ENCODE measurements around the gene CREB5. TPM values are rescaled to one million over a fixed set of nuclear protein-coding genes. Genes with fewer than 3 reads are reported as not detected.
A peak's percentile ranks its signal among the peaks of the same experiment; 100 is the strongest.

CREB5 gene
- total and polyA plus RNA-seq, 2 experiments from 2014 or later, result 2.4 to 4.4 TPM

- H4K20me1 ChIP-seq (replicated peaks; ENCODE audit: insufficient read depth), result no peaks in the 10 kb centered on the region
- Mint-ChIP-seq H3K36me3 (ENCODE audit: low read depth) (no peaks in the 10 kb centered on the region), H3K4me1 (peaks cover 3% of the 10 kb centered on the region), H3K9me3 (no peaks in the 10 kb centered on the region), H3K27me3 (ENCODE audit: insufficient read depth, low read depth, poor library complexity) (peaks cover 3% of the 10 kb centered on the region), H3K27ac (no peak overlapping the region), H3K4me3 (no peak overlapping the region)
- peak overlapping the region; percentile 66 for H2AFZ ChIP-seq
- no peaks in the 10 kb centered on the region for H3K79me2 ChIP-seq (replicated peaks; ENCODE audit: insufficient read depth)
- TF ChIP-seq STAT1 (IDR thresholded peaks at IDR 0.05; ENCODE audit: unreplicated experiment) (no peak), CTCF (conservative IDR thresholded peaks at IDR 0.05; ENCODE audit: low read depth in 2 of 2) (no peak), ETS1 (IDR thresholded peaks at IDR 0.05) (no peak), NANOG (IDR thresholded peaks at IDR 0.05; ENCODE audit: borderline replicate concordance) (no peak), ZNF331 (CRISPR knock-in tag; IDR thresholded peaks at IDR 0.05; ENCODE audit: low read depth) (no peak), CREB1 (CRISPR knock-in tag; IDR thresholded peaks at IDR 0.05; ENCODE audit: low read depth) (no peak), ZNF462 (CRISPR knock-in tag; IDR thresholded peaks at IDR 0.05) (no peak), EZH2 (IDR thresholded peaks at IDR 0.05; ENCODE audit: low read depth, unreplicated experiment) (no peak), REST (IDR thresholded peaks at IDR 0.05; ENCODE audit: unreplicated experiment) (no peak), JUNB (IDR thresholded peaks at IDR 0.05; ENCODE audit: unreplicated experiment) (no peak), POLR2AphosphoS5 (IDR thresholded peaks at IDR 0.05; ENCODE audit: low read depth) (no peak), ZNF114 (CRISPR knock-in tag; IDR thresholded peaks at IDR 0.05) (no peak), EZH2phosphoT487 (IDR thresholded peaks at IDR 0.05; ENCODE audit: unreplicated experiment) (no peak)
- ATAC-seq (peak; percentile 62), DNase-seq (ENCODE audit: low spot score) (no peak)
- no peaks in the 10 kb centered on the region for H3F3A ChIP-seq (replicated peaks; ENCODE audit: low read depth)
- no peak overlapping the region for H3K4me2 ChIP-seq
- no peaks in the 10 kb centered on the region for H3K27me3 ChIP-seq (ENCODE audit: insufficient read depth)
- H3K27ac ChIP-seq (ENCODE audit: low read depth), result no peak overlapping the region
- H3K4me3 ChIP-seq, result no peak overlapping the region
- no peaks in the 10 kb centered on the region for H3K9me2 ChIP-seq (ENCODE audit: insufficient read depth)
- no peaks in the 10 kb centered on the region for H3K36me3 ChIP-seq (ENCODE audit: insufficient read depth)
- no peaks in the 10 kb centered on the region; the same call in 1 of the 2 replicates for H3K4me1 ChIP-seq (ENCODE audit: insufficient read depth)
These were observed 60.0 kb downstream of the CREB5 start for GRCh38 chr7:28472332-28472731.
